Sigmoid colon (tissue), 3 donors: ENCODE results near the gene FST.

Experiments
- CTCF ChIP-seq, 4 experiments: fragments of 450-650 bp in 3 of 4; fragments of 200-600 bp in 1 of 4; IDR thresholded peaks; one replicate each; pipeline ENCODE4 v1.5.1; 2016 to 2019; ENCODE audit warnings: antibody characterized with exemption in 4 of 4, mild to moderate bottlenecking in 3 of 4, moderate library complexity in 2 of 4
- POLR2A ChIP-seq, 2 donors: fragments of 450-650 bp; IDR thresholded peaks; one replicate each; pipeline ENCODE4 v1.6.1; 2016; ENCODE audit warnings: antibody characterized with exemption in 2 of 2, mild to moderate bottlenecking in 2 of 2, moderate library complexity in 2 of 2

- TF ChIP-seq CTCF (IDR thresholded peaks at IDR 0.05) (no peak), POLR2A (IDR thresholded peaks at IDR 0.05) (no peak)
Measured at GRCh38 chr5:53490747-53491146, 10.3 kb downstream of the FST start.
